Pancreas (tissue), 10 donors: ENCODE data around the gene DDC. TPM values are rescaled to one million over a fixed set of nuclear protein-coding genes. Genes with fewer than 3 reads are reported as not detected.

Source experiments
- ATAC-seq, 4 donors: fragments of 200-7000 bp; cut with Tn5 transposase; one replicate each; pipeline versions ENCODE4 v1.8.0 to v1.9.1; 2020; ENCODE audit warnings: mild to moderate bottlenecking in 4 of 4, moderate library complexity in 4 of 4
- DNase-seq, 6 donors: peaks; one replicate each; pipeline ENCODE4 v3.0.0-alpha.2; 2020
- FAIRE-seq: peaks from 2 replicates; lab custom pipeline; 2012; peaks lifted over from hg19 to GRCh38; lab: Jason Lieb, UNC
- H3K27ac ChIP-seq, 4 donors: fragments of 200-600 bp; sonication (generic); 1 replicate in 3 of 4; 2 replicates in 1 of 4; pipeline versions ENCODE4 v1.5.0 to v1.8.0; 2020
- H3K27me3 ChIP-seq, 4 donors: fragments of 200-600 bp; one replicate each; pipeline ENCODE4 v1.8.0; 2021
- H3K36me3 ChIP-seq, 3 donors: fragments of 200-600 bp; sonication (generic) in 1 of 3; one replicate each; pipeline versions ENCODE4 v1.5.0 to v1.8.0; 2020 to 2021
- H3K4me1 ChIP-seq, 3 donors: fragments of 200-600 bp; one replicate each; pipeline ENCODE4 v1.8.0; 2021
- H3K4me3 ChIP-seq, 4 donors: fragments of 200-600 bp; sonication (generic) in 2 of 4; one replicate each; pipeline versions ENCODE4 v1.5.0 to v1.8.0; 2020 to 2021
- H3K9me3 ChIP-seq, 4 donors: fragments of 200-600 bp; one replicate each; pipeline ENCODE4 v1.8.0; 2021
- CTCF ChIP-seq, 4 donors: fragments of 200-600 bp; sonication (generic) in 3 of 4; IDR thresholded peaks; one replicate each; pipeline versions ENCODE4 v1.5.0 to v1.8.0; 2021; ENCODE audit warnings: antibody characterized with exemption in 4 of 4
- WGBS, 2 donors: extraction: QIAGEN DNeasy Blood & Tissue Kit; methylation state at CpG; one replicate each; pipeline ENCODE4 v1.1.7; 2013; 5-methylcytosine and 5-hydroxymethylcytosine counted together
- intact Hi-C, 3 donors: fragments of 100-400 bp; cut with DNase I; formaldehyde crosslinking; loops; one replicate each; pipeline versions ENCODE4 v1.11.1 to v1.14.2; 2022
- polyA plus RNA-seq, 2 donors: library from polyadenylated mRNA; stranded (reverse); fragments of 200-250 nt; gene quantifications; one replicate each; pipeline ENCODE4 v1.2.3, GENCODE V29; 2013
- total RNA-seq, 6 donors: library from RNA; stranded (reverse); fragmentation: NEBNext Ultra II Directional in 4 of 6; extraction: Animal tissue kit (Norgen Biotek cat#: 25700) in 4 of 6; gene quantifications; one replicate each; pipeline versions ENCODE4 v1.2.1 to v1.2.4, GENCODE V29; 2021 to 2023
- donor health status: healthy with polysubstance abuse.
- donor health status: DM: no; HTN: no; CAD: no; lungs with moderate emphysema.
- donor health status: DM: no; HTN: no; CAD: no.
- donor health status: control.
- donor health status: control.
- donor health status: Bipolar disorder and iron deficiency.
- donor health status: DM: yes; HTN: yes; CAD: no.
- donor health status: DM: no; HTN: no; CAD: no.
- donor health status: DM: no; HTN: no; CAD: no.
- donor health status: DM: yes; HTN: yes; CAD: no.

DDC gene
- total and polyA plus RNA-seq, 8 donors = 2.7 to 25.2 (median 12.0) TPM

- Histone ChIP-seq H3K27ac (no peak overlapping the region), H3K4me1 (peaks cover 7 to 19% (median 9%) of the 10 kb centered on the region in 3 donors), H3K9me3 (no peaks in the 10 kb centered on the region), H3K4me3 (peak overlapping the region in 2 of 4 donors; percentile 15 to 17), H3K36me3 (no peaks in the 10 kb centered on the region), H3K27me3 (no peaks in the 10 kb centered on the region)
- no peak for DNase-seq
- WGBS, 2 donors = 43 to 46% methylated on average over 8 of the region's 8 CpGs
- FAIRE-seq = no peak
- intact Hi-C loops = no loop called here
- peak; percentile 26 to 48 (median 38) for ATAC-seq
- TF ChIP-seq CTCF (IDR thresholded peaks at IDR 0.05) = no peak
Observed at GRCh38 chr7:50564171-50564570, 1.0 kb downstream of the DDC start.

- Histone ChIP-seq H3K9me3 (no peaks in the 10 kb centered on the region), H3K27ac (no peak overlapping the region), H3K4me3 (no peak overlapping the region), H3K4me1 (peaks cover 7 to 19% (median 9%) of the 10 kb centered on the region in 3 donors), H3K27me3 (no peaks in the 10 kb centered on the region), H3K36me3 (no peaks in the 10 kb centered on the region)
- no peak for TF ChIP-seq CTCF (IDR thresholded peaks at IDR 0.05)
- ATAC-seq = no peak
- no peak for DNase-seq
- FAIRE-seq = no peak
- intact Hi-C loops = no loop called here
- WGBS, 2 donors = 80 to 86% methylated on average over 5 of the region's 5 CpGs
Observed at GRCh38 chr7:50562136-50562535, 3.1 kb downstream of the DDC start.

DNA sequence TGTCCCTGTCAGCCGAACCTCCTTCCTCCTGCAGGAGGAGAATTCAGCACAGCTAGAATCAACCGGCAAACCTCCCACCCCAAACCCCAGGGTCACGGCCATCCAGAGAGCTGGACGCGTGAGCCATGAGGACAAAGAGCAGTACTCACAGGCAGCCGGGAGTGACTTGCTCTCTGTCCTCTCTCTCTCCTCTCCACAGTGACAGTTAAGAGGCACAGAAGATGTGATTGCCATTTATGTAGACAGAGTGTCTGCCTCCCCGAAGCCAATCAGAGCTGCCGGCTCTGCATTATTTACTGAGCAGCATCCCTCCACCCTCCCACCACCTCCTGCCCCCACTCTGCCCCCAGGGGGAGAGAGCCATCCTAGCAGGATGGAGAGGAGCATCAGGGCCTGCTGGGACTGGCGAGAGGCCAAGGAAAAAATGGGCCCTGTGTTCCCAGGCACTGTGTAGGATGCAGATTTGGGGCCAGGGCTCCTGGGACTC lies 4.3 kb downstream of the DDC start:
- intact Hi-C loops = no loop called here
- FAIRE-seq (no peak), DNase-seq (peak in 1 of 6 donors; percentile 21), ATAC-seq (peak in 2 of 4 donors; percentile 34 to 36)
- 42 to 44% methylated on average over 9 of the region's 9 CpGs for WGBS, 2 donors
- H3K4me3 ChIP-seq = no peak overlapping the region
- H3K27me3 ChIP-seq = no peaks in the 10 kb centered on the region
- peaks cover 5 to 16% (median 14%) of the 10 kb centered on the region in 3 donors for H3K4me1 ChIP-seq
- no peak overlapping the region for H3K27ac ChIP-seq
- TF ChIP-seq CTCF (IDR thresholded peaks at IDR 0.05) = no peak
- no peaks in the 10 kb centered on the region for H3K9me3 ChIP-seq
- no peaks in the 10 kb centered on the region for H3K36me3 ChIP-seq

DNA sequence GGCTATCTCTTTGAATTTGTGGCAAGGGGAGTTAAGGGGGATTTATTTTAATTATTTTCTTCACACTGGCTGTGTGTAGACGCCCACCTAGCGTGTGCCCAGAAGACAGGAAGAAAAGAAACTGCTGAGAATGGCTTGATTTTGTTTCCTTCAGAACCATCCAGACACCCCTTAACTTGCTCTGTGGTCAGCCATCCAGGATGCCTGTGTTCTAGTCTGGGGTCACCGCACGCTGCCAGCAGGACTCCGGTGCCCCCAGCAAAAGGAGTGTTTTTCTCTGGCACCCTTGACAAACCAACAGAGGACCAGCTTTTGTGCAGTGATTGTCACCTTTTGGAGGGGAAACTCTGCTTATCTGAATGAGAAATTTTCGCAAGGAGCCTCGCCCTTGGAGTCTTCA lies 5.3 kb downstream of the DDC start:
- TF ChIP-seq CTCF (IDR thresholded peaks at IDR 0.05) = no peak
- Histone ChIP-seq H3K36me3 (no peaks in the 10 kb centered on the region), H3K4me3 (no peak overlapping the region), H3K9me3 (no peaks in the 10 kb centered on the region), H3K4me1 (peaks cover 0 to 7% (median 6%) of the 10 kb centered on the region in 3 donors), H3K27ac (no peak overlapping the region), H3K27me3 (no peaks in the 10 kb centered on the region)
- ATAC-seq = no peak
- no peak for FAIRE-seq
- intact Hi-C loops = no loop called here
- WGBS, 2 donors = 93 to 97% methylated on average over 7 of the region's 7 CpGs
- DNase-seq = no peak

GRCh38 chr7:50558294-50559053 lies 6.7 kb downstream of the DDC start:
- peaks cover 0 to 7% (median 0%) of the 10 kb centered on the region in 3 donors for H3K4me1 ChIP-seq
- 55 to 57% methylated on average over 5 of the region's 5 CpGs for WGBS, 2 donors
- no peak overlapping the region for H3K4me3 ChIP-seq
- H3K27ac ChIP-seq = no peak overlapping the region
- no peaks in the 10 kb centered on the region for H3K36me3 ChIP-seq
- H3K9me3 ChIP-seq = no peaks in the 10 kb centered on the region
- intact Hi-C loops = no loop called here
- FAIRE-seq (no peak), ATAC-seq (peak in 3 of 4 donors; percentile 39 to 56 (median 47)), DNase-seq (no peak)
- no peaks in the 10 kb centered on the region for H3K27me3 ChIP-seq
- TF ChIP-seq CTCF (IDR thresholded peaks at IDR 0.05) = no peak
